ENCODE results near the gene SARDH.

SARDH gene

DNA sequence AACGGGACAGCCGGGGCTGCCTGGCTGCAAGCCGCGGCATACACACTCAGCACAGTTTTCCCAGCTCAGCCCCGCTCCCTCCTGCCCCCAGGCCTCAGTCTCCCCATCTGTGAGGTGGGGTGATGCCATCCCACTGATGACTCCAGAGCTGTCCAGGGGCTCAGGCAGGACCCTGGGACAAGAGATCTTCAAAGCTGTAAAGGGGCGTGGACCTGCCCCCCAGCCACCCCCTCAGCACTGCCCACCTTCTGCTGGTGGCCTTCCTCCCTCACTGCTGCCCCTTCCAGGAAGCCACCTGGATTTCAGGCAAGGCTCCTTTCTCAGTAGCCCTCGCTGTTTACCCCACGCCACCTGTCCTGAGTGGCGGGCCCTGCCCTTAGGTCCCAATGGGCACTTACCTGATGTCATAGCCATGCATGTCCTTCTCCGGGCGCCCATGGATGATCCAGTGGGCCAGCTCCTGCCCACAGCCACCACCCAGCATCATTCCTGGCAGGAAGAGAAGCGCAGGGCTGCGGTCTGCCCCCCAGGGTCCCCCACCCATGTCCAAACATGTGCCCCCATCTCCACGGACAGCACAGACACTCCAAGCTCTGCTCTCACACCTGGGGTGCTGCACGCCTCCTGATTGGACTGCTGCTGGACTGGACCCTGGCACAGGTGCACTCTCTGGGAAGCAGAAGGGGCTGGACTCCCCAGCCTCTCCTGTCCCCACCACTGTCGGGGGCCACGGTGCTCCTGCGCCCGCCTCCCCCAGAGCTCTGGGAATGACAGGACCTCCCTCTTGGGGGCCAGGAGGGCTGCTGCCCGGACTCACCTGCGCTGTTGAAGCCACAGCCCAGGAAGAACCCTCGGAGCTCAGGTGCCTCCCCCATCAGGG lies 25.7 kb downstream of the SARDH start:
- DNase-seq, result no peak

DNA sequence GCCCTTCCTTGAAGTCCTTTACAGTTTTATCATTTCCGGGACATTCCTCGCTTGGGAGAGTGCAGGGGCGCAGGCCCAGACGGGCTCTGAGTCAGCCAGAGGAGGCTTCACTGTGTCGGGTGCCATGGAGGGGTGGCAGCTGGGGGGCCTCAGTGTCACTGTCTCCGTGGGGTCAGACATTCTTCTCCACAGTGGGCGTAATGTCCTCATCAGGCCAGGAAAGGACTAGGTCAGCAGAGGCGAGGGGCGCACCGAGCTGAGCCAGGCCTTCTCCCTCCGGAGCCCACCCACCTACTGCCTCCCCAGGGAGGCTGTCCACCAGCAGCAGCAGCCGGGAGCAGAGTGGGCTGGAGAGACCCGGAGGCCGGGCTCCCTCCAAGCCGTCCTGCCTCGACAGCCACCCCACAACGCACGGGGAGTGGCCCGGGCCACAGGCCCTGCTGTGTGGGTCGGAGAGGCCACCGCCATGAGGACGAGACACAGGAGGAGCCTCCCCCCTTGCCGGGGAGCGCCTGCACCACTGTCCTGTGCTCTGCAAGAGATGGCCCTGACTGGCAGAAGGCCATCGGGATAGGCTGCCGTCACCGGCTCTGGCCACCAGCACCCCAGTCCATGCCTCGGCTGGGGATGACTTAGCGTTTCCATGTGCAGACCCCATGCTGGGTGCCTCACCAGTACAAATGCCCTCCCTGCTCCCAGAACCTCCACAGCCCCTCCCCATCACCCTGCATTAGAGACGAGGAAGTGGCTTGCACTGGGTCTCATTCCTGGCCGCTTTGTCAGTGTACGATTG lies 26.5 kb downstream of the SARDH start:
- no peak for DNase-seq

DNA sequence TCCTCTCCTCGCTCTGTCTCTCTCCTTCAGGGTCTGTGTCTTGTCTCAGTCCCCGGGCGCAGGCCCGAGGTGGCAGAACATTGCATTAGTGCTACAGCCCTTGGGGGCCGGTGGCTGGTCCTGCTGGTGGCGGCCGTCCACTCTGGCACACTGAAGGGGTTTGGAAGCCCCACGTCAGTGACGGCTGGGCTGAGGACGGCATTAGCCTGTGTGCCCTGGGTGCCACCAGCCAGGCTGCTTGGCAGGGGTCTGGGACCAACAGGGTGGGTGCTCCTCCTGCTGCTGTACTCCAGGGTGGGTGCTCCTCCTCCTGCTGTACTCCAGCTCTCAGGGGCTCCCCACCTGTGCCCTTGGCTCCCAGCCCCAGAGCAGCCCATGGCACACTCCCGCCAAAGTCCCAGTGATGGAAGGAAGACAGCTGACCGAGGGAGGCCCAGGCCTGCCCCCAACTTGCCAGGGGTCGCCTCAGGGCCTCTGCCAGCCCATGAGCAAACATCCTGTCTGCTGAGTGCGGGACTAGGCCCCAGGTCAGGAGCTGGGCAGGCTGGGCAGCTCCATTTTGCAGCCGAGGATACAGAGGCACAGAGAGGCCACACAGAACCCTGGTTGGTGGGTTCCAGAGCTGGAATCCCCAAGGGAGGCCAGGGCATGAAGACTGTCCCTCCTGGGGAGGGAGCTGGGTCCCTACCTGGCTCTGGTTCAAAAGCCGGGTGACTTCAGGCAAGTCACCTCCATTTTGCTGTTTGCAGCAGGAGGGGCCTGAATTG lies 27.3 kb downstream of the SARDH start:
- no peak for DNase-seq

DNA sequence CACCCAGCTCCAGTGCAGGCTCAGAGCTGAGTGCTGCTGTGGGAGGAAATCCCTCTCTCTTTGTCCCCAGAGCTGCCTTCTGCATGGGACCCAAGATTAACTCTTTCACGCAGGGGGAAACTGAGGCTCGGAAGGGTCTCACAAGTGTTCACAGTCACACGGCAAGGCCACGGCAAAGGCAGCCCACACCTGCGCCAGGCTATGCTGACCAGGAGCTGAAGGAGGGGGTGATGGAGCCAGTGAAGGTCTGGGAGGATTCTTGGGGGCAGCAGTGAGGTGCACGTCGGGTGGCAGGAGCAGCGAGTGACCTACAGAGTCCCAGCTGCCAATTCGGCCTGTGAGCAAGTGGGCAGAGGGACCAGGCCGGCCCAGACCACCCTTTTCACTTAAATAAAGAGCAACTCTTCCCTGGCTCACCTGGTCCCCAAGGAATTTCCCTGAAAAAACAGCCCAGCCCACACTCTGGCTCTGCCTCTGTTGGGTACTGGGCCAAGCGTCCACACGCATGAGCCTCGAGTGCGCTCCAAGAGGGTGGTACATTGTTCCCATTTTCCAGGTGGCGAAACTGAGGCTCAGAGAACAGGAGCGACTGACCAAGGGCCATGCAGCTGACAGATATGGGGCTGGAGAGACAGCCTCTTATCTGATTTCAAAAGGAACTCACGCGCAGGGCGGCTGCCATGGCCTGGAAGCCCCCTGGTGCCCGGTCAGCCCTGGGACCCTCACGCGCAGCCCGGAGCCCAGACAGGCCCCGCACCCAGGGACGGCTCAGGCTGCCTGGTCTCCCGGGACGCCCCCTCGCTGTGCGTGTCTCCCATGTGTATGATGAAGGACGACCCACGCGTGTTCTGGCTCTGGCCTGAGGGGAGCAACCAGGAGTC lies 28.2 kb downstream of the SARDH start:
- no peak for DNase-seq

DNA sequence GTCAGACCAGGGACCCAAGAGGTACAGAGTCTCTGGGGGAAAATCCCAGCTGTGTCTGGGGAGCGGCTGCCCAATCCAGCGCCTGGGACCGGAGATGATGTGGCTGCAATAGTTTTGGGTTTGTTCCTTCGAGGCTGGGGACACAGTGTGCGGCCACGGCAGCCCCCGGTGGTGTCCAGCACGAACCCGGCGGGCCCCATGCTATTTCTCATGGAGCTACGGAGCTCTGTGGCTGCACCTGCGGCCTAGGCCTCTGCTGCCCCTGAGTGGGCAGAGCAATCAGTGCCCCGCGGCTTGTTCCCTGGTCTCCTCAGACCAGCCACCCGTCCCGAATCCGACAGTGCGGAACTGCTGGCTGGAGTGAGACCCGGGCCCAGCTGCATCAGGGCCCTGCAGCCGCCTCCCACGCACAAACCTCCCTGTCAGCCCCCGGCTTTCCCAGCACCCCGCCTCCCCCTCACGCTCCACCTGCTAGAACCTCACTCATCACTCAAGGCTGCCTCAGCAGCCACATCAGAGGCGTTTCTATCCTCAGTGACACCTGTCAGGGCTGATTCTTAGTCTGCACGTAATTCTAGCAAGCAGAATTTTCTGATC lies 29.0 kb downstream of the SARDH start:
- peak; percentile 39 for DNase-seq

DNA sequence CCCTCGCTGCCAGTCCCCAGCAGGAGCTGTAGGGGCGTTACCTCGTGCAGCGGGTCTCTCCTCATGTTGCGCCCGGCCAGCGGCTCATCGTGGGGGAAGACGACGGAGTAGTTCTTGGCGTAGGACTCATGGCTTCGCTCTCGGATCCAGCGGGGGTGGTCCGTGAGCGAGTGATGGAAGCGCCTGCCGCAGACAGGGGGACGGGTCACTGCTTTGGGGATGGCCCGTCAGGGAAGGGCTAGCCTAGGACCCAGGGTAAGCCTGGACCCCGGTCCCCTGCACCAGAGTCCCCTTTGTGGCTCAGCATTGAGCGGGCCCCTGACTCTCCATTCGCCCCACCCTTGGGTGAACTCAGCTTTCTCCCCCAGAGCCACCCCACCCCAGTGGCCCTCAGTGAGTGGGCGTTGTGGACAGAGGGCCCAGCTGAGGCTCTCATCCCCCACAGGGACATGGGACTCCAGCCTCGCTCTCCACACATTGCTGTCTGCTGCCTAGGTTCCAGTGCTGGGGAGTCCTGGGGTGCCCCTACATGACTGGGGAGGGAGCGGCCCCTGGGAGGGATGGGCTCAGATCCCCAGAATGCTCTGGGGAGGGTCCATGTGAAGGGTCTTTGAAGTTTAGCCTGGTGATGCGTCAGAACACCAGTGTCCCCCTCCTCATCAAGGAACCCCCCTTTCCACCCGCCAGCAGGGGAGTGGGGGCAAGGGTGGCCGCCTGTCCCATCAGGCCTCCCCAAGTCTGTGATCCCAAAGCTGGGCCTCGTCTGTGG lies 29.7 kb downstream of the SARDH start:
- DNase-seq, result no peak

DNA sequence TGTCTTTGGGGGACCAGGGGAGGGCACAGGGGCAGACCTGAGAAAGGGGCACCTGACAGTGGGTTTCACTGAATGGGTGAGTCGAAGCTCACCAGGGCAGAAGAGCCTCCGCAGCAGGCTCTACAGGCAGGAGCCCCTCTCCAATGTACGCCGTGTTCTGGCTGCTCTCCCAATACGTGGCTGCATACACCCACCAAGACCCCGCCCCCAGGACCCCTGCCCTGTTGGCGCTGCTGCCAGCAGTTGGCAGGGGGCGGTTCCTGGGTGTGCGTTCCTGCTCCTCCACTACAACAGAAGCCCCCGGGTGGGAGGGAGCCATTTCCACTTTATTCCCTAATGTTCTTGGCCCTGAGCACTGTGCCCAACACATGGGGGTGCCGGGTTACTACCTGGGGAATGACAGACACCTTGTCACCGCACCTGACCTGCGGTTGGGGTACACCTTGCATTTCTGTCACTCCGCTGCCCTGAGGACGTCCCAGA lies 30.3 kb downstream of the SARDH start:
- DNase-seq, result no peak

DNA sequence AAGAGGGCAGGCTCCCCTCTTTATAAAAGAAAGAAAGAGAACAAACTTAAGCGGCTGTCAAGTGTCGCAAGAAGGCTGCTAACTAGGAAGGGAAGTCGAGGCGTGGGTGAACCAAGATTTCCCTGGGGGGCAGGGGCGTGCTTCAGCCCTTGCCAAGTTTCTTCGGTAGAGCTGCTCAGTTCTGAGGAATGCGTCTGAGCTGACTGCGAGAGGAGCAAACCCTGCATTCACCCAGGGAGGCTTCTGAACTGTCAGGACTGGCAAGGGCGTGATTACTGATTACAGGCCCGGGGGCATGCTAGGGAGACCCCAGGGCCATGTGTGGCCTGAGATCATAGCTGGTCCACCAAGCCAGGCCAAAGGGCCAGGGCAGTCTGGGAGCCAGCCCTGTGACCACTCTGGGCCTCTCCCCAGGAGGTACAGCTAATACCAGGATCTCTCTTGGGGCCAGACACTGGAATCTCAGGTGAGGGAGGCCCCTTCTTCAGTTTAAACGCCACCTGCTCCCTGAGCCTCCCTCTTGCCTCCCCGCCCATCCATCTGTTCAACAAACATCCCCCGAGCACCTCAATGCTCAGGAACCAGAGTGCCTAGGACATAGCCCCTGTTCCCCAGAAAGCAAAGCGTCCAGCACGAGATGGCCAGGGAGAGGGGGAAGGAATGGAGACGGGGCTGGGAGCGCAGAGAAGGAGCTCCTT lies 30.9 kb downstream of the SARDH start:
- no peak for DNase-seq

DNA sequence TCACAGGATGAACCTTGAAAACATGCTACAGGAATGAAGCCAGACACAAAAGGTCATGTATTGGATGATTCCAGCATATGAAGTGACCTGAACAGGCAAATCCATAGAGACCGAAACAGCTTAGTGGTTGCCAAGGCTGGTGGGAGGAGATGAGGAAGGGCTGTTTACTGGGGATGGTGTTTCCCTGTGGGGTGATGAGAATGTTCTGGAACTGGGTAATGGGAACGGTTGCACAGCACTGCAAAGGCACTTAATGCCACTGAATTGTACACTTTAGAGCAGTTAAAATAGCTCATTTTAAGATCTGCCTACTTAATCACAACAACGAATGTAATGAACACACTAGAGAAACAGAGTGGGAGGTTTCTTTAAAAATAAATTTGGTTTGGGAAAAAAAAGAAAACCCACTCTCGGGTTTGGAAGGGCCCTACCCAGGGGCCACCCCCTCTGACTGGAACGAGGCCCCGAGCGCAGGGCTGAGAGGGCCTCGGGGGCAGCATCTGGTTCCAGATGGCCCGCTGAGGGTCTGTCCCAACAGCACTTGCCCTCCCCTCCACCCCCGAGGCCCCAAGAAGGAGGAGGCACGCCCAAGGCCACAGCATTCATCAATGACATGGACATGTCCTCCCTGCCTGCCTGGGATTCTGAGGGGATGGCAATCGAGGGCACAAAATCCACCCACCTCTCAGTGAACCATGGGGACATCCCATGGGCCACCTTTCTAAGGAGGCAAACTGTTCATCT lies 31.7 kb downstream of the SARDH start:
- no peak for DNase-seq

DNA sequence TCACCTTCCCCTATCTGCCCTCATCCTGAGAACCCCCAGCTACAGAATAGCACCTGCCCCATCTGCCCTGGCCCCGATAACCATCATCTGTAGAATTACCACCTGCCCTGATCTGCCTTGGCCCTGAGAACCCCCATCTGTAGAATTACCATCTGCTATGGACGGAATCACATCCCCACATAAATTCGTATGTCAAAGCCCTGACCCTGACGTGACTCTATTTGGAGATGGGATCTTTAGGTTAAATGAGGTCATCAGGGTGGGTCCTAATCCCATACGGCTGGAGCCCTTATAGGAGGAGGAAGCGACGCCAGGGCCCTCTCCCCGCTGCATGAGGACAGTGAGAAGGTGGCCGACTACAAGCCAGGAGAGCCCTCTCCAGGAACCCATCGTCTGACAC lies 32.6 kb downstream of the SARDH start:
- no peak for DNase-seq

DNA sequence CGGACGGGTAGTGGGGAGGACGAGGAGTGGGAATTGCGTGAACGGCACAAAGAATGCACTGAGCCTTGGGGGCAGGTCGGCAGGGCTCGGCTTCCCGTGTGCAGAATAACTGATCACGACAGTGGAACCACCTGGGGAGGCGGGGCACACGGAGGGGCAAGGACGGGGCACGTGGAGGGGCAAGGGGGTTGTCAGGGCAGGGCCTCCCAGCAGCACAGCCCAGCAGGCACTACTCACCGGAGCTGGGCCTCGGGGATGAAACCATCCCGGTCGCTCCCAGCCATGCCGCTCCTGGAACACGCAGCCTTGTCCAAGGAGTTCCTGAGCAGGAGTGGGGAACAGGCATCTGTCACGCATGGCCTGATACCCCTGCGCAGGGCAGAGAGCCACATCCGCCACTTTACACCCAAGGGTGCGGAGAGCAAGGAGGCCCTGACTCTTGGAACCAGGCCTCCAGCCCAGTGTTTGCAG lies 33.4 kb downstream of the SARDH start:
- no peak for DNase-seq

DNA sequence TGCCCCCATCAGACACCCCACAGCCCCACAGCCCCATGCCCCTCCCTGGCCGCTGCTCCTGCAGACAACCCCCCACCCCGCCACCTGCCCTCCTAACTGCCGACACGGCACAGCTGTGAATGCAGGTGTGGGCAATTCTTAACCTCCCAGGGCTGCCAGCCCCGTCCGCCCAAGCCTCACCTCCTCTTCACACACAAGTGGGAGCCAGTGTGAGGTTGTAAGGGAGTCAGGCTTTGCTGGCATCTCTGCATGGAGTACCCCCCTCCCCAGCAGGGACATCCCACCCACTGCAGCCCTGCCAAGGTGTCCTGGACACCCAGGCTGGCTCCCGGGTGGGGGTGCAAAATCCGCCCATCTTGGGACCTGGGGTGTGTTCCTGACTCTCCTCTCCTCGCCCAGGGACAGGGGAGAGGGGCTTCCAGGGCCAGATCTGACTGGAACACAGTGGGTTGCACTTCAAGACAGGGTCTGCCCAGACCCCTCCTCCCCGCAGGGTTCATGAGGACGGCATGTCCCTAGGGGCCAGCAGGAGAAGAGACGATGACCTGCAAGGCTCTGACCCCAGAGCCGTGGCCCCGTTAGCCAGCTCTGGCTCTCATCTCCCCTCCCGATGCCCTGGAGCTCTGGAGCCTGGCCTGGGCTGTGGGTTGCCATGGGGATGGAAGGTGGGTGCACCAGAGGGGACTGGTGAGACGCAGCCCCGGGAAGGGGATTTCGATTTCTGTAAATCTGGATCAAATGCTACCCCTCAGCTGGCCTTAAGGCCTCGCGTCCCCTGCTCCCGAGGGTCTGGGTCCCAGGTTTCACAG lies 34.4 kb downstream of the SARDH start:
- no peak for DNase-seq

DNA sequence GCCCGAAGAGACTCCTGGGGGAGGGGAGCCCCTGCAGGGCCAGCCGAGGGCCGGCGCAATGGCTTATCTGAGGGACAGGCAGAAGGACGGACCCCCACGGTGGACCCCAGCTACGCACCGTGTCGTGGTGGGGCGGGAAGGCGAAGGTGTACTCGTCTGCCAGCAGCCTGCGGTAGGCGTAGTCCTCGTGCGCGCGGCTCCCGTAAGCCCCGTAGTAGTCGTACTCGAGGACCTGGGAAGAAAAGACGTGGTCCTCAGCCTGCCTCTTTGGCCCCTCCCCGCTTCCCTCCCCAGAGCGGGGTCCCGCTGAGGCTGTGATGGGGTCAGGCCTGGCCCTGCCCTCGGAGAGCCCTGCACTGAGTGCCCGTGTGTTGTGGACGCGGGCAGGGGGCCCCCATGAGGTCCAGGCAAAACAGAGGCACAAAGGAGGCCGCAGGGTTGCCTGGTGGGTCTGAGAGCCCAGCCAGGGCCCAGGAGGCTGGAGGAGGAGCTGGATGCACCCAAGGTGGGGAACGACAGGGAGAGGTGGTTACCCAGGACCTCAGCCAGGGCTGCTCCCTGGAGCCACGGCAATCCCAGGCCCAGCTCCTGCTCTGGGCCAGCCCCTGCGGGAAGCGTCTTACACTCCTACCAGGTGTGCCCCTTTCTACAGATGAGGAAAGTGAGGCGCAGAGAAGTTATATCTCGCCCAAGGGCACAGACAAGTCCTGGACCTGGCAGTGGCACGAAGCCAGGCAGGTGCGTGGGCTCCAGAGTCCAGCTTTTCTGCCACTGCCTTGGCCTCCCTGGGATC lies 35.2 kb downstream of the SARDH start:
- DNase-seq, result no peak

DNA sequence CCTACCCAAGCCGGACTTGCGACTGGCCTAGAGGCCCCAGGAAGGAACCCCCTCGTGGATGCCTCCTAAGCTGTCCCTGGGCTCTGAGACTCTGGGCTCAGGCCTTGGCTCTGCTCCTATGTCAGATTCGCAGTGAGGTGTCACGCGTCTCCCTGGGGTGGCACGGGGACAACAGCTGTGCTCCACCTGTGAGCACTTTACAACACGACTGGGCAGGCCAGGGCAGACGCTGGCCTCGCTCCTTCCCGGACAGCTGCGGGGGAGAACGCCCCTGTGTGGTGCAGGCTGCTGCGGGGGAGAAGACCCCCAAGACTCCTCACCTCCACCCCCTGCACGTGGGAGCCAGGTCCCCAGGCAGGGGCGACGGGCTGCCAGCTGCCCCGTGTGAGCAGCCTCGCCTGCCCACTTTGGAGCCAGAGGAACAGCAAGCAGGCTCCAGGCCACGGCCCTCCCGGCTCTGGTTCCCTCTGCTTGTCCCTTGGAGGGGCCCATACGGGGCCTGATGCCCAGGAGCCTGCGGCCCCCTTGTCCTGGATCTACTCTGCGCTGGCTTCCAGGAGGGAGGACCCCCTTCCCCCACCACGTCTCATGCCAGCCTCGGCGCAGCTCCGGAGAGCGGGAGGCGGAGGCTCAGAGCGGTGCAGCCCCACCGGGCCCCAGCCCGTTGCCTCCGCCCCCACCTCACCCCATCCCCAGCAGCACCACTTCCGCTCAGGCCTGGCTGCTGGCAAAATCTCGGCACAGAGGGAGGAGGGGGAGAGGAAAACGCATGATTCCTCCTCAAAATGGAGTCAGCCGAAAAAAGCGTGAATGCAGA lies 36.0 kb downstream of the SARDH start:
- peak; percentile 71 for DNase-seq

DNA sequence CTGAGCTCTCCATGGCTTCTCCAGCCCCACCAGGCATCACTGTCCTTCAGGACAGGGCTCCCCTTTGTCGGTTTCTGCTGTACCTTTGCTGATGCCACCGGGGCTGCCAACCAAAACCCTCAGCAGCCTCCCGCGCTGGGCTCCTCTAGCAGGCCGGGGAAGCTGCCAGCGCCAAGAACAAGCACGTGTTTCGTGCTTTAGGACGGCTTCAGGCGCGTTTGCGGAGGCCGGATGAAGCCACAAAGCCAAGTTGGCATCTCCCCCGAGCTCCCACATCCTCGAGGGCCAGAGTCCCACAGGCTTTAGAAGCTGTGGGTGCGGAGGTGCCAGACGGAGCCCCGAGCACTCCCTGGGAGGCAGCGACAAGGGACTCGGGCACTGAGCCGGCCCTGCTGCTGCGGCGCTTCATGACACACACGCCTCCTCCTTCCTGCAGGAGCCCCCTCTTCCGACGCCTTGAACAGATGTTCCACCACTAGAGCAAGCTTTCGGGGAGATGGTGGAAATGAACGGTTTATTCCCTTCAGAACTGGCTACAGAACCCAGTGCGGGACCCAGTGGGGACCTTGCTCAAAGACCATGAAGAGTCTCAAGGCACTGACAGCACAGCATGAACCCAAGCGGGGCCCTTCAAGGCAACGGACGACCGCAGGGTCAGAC lies 36.7 kb downstream of the SARDH start:
- peak; percentile 53 for DNase-seq

DNA sequence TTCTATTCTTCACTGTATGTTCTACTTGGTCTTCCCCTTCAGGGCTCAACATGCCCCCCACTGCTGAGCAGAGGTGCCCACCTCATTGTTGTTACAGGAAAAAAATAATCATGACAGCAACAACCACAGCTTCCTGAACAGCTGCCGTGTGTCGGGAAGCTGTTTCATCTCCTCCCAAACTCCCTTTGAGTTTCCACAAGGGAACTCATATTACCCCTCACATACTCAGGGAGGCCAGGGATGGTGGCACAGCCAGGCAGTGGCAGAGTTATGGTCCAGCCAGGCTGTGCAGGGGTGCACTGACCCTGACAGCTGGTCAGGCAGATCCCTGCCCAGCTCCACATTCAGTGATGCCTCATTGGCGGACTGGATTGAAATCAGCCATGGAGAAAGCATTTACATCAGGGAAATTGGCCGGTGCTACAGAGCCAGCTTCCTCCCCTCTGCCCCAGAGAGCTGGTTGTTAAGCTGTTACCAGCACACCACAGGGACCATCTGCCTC lies 37.3 kb downstream of the SARDH start:
- DNase-seq, result no peak

Measured in activated naive CD4-positive, alpha-beta T cell treated with Interleukin-2 at 50 U/mL for 16 hours (primary cell).